ENCODE measurements around the gene KCTD11.
"Not testable (repeated sequence)": the region's sequence is repeated elsewhere in the genome, so short reads cannot be mapped to it uniquely, and the experiment has no call there.

Gene KCTD11

GRCh38 chr17:7346761-7347614 lies 5.0 kb upstream of the KCTD11 start:
- no peak for DNase-seq

GRCh38 chr17:7347630-7348477 lies 4.1 kb upstream of the KCTD11 start:
- DNase-seq: no peak

- DNase-seq: no peak
These were observed 3.3 kb upstream of the KCTD11 start for GRCh38 chr17:7348478-7349242.

- DNase-seq: no peak
These were observed 534 bp downstream of the KCTD11 start for GRCh38 chr17:7352503-7352889.

GRCh38 chr17:7352910-7353635 lies 1.1 kb downstream of the KCTD11 start:
- DNase-seq: no peak

GRCh38 chr17:7354262-7354843 lies 2.4 kb downstream of the KCTD11 start:
- DNase-seq: no peak

GRCh38 chr17:7355053-7355452 lies 3.1 kb downstream of the KCTD11 start, which contains the start of gene TMEM95:
Gene TMEM95, plus strand, starts transcription at chr17:7355156. Its CDS starts 49 bp downstream, at chr17:7355205.
- no peak for DNase-seq

GRCh38 chr17:7355573-7355972 lies 3.6 kb downstream of the KCTD11 start:
- no peak for DNase-seq

GRCh38 chr17:7356072-7356549 lies 4.1 kb downstream of the KCTD11 start:
- DNase-seq: peak; percentile 90

GRCh38 chr17:7356756-7357155 lies 4.8 kb downstream of the KCTD11 start:
- no peak for DNase-seq

- no peak for DNase-seq
These were observed 5.4 kb downstream of the KCTD11 start for GRCh38 chr17:7357381-7357780.

- no peak for DNase-seq
These were observed 9.9 kb downstream of the KCTD11 start for GRCh38 chr17:7361906-7362305.

GRCh38 chr17:7363311-7363710 lies 11.3 kb downstream of the KCTD11 start:
- no peak for DNase-seq

GRCh38 chr17:7365963-7366362 lies 14.0 kb downstream of the KCTD11 start:
- DNase-seq: not testable (repeated sequence)

- no peak for DNase-seq
These were observed 15.1 kb downstream of the KCTD11 start for GRCh38 chr17:7367083-7367482.

- DNase-seq: no peak
These were observed 16.1 kb downstream of the KCTD11 start for GRCh38 chr17:7367918-7368598.

- not testable (repeated sequence) for DNase-seq
These were observed 16.6 kb downstream of the KCTD11 start for GRCh38 chr17:7368599-7368994.

- no peak for DNase-seq
These were observed 17.9 kb downstream of the KCTD11 start for GRCh38 chr17:7369825-7370224.

- DNase-seq: no peak
These were observed 18.9 kb downstream of the KCTD11 start for GRCh38 chr17:7370853-7371252.

GRCh38 chr17:7374353-7374752 lies 22.4 kb downstream of the KCTD11 start:
- no peak for DNase-seq

- no peak for DNase-seq
These were observed 27.2 kb downstream of the KCTD11 start for GRCh38 chr17:7379134-7379533.
